Uterus (tissue), 2 donors: ENCODE measurements around the gene HIPK2.

Experiments
- CTCF ChIP-seq, 4 experiments: fragments of 200-600 bp in 2 of 4; fragments of 450-650 bp in 2 of 4; sonication (generic) in 2 of 4; IDR thresholded peaks; one replicate each; pipeline ENCODE4 v1.5.1; 2016 to 2019; ENCODE audit warnings: antibody characterized with exemption in 4 of 4, mild to moderate bottlenecking in 2 of 4, moderate library complexity in 1 of 4
- POLR2A ChIP-seq, 2 donors: fragments of 450-650 bp; IDR thresholded peaks; one replicate each; pipeline ENCODE4 v1.6.1; 2016; ENCODE audit warnings: antibody characterized with exemption in 2 of 2, mild to moderate bottlenecking in 1 of 2, moderate library complexity in 1 of 2

DNA sequence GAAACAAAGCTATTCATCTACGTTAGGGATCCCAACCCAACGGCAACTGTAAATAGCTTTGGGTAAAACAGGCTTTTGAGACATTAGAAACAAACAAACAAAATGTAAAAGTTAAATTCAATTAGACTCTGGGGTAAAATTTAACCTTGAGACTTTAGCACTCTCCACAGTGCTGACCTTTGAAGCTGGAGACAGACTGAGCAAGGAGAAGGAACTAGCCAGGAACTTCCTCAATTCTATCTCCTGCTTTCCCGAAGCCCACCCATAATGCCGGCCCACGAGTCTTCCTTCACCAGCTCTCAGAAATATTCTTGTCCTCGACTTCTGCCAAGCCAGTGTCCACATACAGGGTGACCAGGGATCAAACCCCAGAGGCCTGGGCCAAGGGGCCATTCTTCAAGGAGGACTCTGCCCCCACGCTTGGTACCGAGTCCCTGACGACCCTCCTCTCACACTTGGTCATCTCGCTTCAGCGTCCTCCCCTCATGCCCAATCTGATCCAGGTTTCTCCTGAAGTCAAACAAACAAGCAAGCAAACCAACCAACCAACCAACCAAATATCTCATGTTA lies 114.1 kb downstream of the HIPK2 start:
- no peak for TF ChIP-seq CTCF (IDR thresholded peaks at IDR 0.05)
- TF ChIP-seq POLR2A (IDR thresholded peaks at IDR 0.05), result no peak
